Glutamatergic neuron (in vitro differentiated cells): ENCODE data around the gene CFAP107. TPM values are rescaled to one million over a fixed set of nuclear protein-coding genes. Genes with fewer than 3 reads are reported as not detected.
A peak's percentile ranks its signal among the peaks of the same experiment; 100 is the strongest.
"Not testable (repeated sequence)": the region's sequence is repeated elsewhere in the genome, so short reads cannot be mapped to it uniquely, and the experiment has no call there.

Source experiments
- DNase-seq: peaks from one replicate; pipeline ENCODE4 v3.0.0; 2022
- H3K27ac Mint-ChIP-seq: one replicate; pipeline ENCODE4 v1.8.0; 2020; ENCODE audit warnings: mild to moderate bottlenecking, mixed read lengths, inconsistent platforms; ENCODE audit not compliant: unreplicated experiment
- H3K27me3 Mint-ChIP-seq: one replicate; pipeline ENCODE4 v1.8.0; 2020; ENCODE audit warnings: mild to moderate bottlenecking, moderate library complexity, mixed read lengths, inconsistent platforms; ENCODE audit not compliant: unreplicated experiment
- H3K36me3 Mint-ChIP-seq: one replicate; pipeline ENCODE4 v1.8.0; 2020; ENCODE audit warnings: mild to moderate bottlenecking, mixed read lengths, inconsistent platforms; ENCODE audit not compliant: unreplicated experiment
- H3K4me1 Mint-ChIP-seq: one replicate; pipeline ENCODE4 v1.8.0; 2020; ENCODE audit warnings: mild to moderate bottlenecking, low read depth, mixed read lengths, inconsistent platforms; ENCODE audit not compliant: unreplicated experiment
- H3K4me3 Mint-ChIP-seq: one replicate; pipeline ENCODE4 v1.8.0; 2020; ENCODE audit warnings: mild to moderate bottlenecking, mixed read lengths, inconsistent platforms; ENCODE audit not compliant: unreplicated experiment
- H3K9me3 Mint-ChIP-seq: one replicate; pipeline ENCODE4 v1.8.0; 2020; ENCODE audit warnings: mild to moderate bottlenecking, moderate library complexity, mixed read lengths, inconsistent platforms; ENCODE audit not compliant: unreplicated experiment
- total RNA-seq: library from RNA; stranded (reverse); fragmentation: NEBNext Ultra II Directional; extraction: Animal tissue kit (Norgen Biotek cat#: 25700); gene quantifications from one replicate; pipeline ENCODE4 v1.2.1, GENCODE V29; 2021; ENCODE audit not compliant: unreplicated experiment
- TF ChIP-seq, protein P1 (sequence below): fragments of 200-600 bp; sonication (generic); IDR thresholded peaks from one replicate; pipeline ENCODE4 v1.5.0; 2021; ENCODE audit not compliant: partially characterized antibody, unreplicated experiment

CFAP107 gene
- total RNA-seq, 1 donor from 2014 or later: not detected

DNA sequence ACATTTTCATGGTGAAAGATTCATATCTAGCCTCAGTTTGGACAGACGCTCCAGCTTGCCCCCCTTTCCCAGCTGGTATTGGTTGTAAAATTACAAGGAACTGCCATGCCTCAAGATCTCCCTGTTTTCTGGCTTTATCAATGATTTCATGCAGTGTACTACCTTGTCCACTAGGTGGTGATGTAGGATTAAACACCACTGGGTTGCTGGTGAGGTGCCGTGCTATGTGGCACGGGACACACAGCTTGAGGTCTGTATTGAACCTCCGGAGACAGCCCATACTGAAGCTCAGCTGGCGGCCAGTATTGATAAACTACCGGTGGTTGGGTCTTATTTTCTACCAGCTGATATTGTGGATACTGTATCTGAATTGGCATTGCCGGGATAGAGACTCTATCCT, 37.8 kb downstream of the CFAP107 start:
- H3K27ac Mint-ChIP-seq, H3K9me3 Mint-ChIP-seq, H3K27me3 Mint-ChIP-seq, H3K4me3 Mint-ChIP-seq, DNase-seq, H3K4me1 Mint-ChIP-seq, H3K36me3 Mint-ChIP-seq: not testable (repeated sequence)
- TF ChIP-seq, protein P1, sequence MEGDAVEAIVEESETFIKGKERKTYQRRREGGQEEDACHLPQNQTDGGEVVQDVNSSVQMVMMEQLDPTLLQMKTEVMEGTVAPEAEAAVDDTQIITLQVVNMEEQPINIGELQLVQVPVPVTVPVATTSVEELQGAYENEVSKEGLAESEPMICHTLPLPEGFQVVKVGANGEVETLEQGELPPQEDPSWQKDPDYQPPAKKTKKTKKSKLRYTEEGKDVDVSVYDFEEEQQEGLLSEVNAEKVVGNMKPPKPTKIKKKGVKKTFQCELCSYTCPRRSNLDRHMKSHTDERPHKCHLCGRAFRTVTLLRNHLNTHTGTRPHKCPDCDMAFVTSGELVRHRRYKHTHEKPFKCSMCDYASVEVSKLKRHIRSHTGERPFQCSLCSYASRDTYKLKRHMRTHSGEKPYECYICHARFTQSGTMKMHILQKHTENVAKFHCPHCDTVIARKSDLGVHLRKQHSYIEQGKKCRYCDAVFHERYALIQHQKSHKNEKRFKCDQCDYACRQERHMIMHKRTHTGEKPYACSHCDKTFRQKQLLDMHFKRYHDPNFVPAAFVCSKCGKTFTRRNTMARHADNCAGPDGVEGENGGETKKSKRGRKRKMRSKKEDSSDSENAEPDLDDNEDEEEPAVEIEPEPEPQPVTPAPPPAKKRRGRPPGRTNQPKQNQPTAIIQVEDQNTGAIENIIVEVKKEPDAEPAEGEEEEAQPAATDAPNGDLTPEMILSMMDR: peak; percentile 37

DNA sequence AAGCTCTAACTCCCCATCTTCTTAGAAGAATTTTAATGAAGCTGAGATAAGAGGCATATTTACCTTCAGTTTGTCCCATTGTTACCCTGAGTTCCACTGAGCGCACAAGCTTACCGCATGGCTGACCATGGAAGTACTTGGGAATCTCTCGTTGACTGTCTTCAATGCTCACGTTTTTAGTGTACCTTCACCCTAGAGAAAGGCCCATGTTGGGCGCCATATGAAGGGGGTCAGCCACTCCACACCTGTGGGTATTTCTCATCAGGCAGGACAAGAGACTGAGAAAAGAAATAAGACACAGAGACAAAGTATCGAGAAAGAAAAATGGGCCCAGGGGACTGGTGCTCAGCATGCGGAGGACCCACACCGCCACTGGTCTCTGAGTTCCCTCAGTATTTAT, 38.7 kb downstream of the CFAP107 start:
- peak; percentile 26 for DNase-seq

DNA sequence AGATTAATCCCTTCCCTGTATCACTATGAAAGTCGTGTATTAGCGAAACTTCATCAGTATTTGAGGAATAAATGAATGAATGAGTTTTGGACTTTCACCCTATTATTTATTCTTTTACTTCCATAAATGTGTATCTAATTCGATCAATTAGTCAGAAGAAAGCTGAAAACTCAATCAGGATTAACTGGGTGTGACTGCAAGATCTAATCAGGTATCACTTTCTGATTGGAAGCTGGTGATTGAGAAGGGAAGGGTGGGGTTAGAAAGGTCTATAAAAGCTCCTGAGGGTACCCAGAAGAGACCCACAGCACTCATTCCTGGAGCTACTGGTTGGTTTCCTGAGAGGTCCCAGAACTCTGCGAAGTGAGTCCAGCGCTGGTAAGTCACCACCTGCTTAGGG, 45.1 kb downstream of the CFAP107 start, which contains the start of gene PRAMEF1:
Gene PRAMEF1 (plus strand): TSS at position 301 of the 400 bp plus-strand sequence. CDS start 1,831 bp downstream, outside the sequence.
- not testable (repeated sequence) for DNase-seq, H3K4me1 Mint-ChIP-seq, H3K36me3 Mint-ChIP-seq, H3K9me3 Mint-ChIP-seq, H3K27ac Mint-ChIP-seq, H3K4me3 Mint-ChIP-seq, H3K27me3 Mint-ChIP-seq

More for the DNA sequence above, 38.7 kb downstream of the CFAP107 start:
- not testable (repeated sequence) for H3K27me3 Mint-ChIP-seq, H3K36me3 Mint-ChIP-seq, H3K27ac Mint-ChIP-seq, H3K4me1 Mint-ChIP-seq, H3K9me3 Mint-ChIP-seq, H3K4me3 Mint-ChIP-seq

DNA sequence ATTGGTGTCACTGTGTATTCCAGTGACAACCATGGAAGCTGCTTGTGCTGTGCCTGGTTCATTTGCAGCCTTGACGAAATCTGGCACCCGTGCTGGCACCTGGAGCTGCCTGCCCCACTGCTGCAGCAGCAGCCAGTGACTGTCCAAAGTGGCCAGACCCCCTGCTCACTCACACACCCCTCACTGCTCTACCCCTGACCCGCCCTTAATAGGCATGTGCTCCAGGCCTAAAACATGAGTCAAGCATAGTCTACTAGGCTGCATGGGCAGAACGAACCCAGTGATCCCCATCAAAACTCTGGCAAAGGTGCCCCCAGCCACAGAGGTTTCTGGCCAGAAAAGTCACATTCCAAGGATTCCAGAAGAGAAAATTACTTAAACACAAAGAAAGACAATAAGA, 52.9 kb downstream of the CFAP107 start:
- Mint-ChIP-seq H3K4me1 (no peaks in the 10 kb centered on the region), H3K27me3 (peaks cover 2% of the 10 kb centered on the region), H3K36me3 (no peaks in the 10 kb centered on the region), H3K9me3 (peaks cover 4% of the 10 kb centered on the region), H3K27ac (no peak overlapping the region), H3K4me3 (no peak overlapping the region)
- TF ChIP-seq, protein P1: no peak
- no peak for DNase-seq

DNA sequence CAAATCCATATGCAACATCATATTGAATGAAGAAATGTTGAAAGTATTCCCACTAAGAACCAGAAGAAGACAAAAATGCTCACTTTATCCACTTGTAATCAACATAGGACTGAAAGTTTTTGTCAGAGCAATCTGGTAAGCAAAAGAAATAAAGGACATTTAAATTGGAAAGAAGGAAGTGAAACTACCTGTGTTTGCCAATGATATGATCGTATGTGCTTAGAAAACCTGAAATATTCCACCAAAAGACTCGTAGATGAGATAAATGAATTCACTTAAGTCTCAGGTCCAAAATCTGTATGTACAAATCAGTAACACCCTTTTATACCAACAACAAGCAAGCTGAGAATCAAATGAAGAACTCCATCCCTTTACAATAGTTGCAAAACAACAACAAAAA, 53.7 kb downstream of the CFAP107 start:
- DNase-seq: no peak
- no peak overlapping the region for H3K4me3 Mint-ChIP-seq
- no peaks in the 10 kb centered on the region for H3K4me1 Mint-ChIP-seq
- no peak overlapping the region for H3K27ac Mint-ChIP-seq
- TF ChIP-seq, protein P1: no peak
- peaks cover 4% of the 10 kb centered on the region for H3K9me3 Mint-ChIP-seq
- H3K27me3 Mint-ChIP-seq: peaks cover 1% of the 10 kb centered on the region
- no peaks in the 10 kb centered on the region for H3K36me3 Mint-ChIP-seq

DNA sequence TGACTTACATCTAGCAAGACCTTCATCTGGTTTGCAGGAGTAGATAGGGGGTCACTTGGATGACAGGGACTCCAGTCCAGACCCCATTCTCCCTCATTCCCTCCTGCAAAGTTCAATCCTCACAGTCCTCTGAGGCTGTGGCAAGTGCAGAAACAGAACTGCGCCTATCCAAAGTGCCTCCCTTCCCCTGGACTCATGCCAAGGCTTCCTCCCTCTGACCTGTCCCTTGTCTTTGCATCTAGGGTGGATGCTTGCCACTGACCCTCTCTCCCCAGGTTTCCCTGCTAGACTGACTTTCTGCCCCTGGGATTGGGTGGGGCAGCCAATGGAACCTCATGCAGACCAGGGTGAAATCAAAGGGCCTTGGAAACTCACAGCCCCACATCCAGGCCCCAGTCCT, 63.9 kb downstream of the CFAP107 start:
- TF ChIP-seq, protein P1: no peak
- Mint-ChIP-seq H3K27ac (no peak overlapping the region), H3K4me3 (no peak overlapping the region), H3K36me3 (peaks cover 12% of the 10 kb centered on the region), H3K9me3 (peaks cover 12% of the 10 kb centered on the region), H3K27me3 (peaks cover 4% of the 10 kb centered on the region), H3K4me1 (no peaks in the 10 kb centered on the region)
- no peak for DNase-seq
